Measurements from ENCODE around the gene EPC2.

EPC2 gene, protein sequence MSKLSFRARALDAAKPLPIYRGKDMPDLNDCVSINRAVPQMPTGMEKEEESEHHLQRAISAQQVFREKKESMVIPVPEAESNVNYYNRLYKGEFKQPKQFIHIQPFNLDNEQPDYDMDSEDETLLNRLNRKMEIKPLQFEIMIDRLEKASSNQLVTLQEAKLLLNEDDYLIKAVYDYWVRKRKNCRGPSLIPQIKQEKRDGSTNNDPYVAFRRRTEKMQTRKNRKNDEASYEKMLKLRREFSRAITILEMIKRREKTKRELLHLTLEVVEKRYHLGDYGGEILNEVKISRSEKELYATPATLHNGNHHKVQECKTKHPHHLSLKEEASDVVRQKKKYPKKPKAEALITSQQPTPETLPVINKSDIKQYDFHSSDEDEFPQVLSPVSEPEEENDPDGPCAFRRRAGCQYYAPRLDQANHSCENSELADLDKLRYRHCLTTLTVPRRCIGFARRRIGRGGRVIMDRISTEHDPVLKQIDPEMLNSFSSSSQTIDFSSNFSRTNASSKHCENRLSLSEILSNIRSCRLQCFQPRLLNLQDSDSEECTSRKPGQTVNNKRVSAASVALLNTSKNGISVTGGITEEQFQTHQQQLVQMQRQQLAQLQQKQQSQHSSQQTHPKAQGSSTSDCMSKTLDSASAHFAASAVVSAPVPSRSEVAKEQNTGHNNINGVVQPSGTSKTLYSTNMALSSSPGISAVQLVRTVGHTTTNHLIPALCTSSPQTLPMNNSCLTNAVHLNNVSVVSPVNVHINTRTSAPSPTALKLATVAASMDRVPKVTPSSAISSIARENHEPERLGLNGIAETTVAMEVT

DNA sequence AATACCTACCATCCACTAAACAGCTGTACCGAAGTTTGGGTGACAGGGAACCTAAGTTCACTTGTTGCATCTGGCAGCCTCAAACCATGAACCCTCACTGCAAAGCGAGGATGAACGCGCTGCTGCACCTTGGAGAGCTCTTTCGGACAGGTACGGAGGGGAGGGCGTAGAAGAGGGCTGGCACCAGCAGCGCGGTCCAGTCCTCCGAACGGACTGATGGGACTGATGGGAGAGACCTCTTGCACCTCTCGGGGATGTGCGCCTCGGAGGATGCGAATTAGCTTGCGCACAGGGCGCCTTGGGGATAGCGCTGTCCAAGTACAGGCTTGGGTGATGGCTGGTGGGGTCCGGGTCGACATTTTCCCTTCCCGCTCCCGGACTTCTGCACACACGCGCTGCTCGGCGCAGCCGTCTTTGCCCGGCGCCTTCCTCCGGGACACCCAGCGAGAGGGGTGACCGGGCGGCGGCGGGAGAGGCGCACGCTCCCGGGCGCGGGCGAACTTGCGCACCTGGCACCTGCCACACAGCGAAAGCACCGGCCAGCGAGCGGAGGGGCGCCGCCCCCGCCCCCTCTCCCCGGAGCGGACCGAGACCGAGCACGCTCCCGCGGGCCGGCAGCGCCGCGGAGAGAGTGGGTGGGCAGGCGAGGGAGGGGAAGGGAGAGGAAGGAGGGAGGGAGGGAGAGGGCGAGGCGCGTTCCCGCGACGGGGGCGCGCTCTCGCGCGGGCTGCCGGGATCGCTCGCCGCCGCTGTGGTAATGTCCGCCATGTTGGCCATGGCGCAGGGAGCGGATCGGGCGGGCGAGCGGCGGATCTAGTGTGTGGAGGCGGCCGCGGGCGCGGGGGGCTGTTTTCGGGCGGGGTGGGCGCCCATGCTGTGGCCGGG is at the start of gene EPC2:
Gene EPC2 (plus strand): TSS at position 754 of the 885 bp plus-strand sequence. CDS start 267 bp downstream, outside the sequence.
- DNase-seq (ENCODE audit: low read depth, low spot score) = peak; percentile 96

DNA sequence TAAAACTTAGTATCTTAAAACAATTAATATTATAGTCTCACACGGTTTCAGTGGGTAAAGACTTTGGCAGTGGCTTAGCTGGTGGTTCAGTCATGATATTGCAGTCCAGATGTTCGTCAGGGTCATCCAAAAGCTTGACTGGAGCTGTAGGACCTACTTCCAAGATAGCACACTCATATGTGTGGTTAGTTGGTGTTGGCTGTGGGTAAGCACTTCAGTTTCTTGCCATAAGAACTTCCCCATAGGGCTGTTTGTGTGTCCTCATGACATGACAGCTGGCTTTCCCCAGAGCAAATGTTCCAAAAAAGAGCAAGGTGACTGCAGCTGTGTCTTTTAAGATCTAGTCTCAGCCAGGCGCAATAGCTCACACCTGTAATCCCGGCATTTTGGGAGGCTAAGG is 48.5 kb upstream of the EPC2 start:
- no peak for DNase-seq (ENCODE audit: low read depth, low spot score)

DNA sequence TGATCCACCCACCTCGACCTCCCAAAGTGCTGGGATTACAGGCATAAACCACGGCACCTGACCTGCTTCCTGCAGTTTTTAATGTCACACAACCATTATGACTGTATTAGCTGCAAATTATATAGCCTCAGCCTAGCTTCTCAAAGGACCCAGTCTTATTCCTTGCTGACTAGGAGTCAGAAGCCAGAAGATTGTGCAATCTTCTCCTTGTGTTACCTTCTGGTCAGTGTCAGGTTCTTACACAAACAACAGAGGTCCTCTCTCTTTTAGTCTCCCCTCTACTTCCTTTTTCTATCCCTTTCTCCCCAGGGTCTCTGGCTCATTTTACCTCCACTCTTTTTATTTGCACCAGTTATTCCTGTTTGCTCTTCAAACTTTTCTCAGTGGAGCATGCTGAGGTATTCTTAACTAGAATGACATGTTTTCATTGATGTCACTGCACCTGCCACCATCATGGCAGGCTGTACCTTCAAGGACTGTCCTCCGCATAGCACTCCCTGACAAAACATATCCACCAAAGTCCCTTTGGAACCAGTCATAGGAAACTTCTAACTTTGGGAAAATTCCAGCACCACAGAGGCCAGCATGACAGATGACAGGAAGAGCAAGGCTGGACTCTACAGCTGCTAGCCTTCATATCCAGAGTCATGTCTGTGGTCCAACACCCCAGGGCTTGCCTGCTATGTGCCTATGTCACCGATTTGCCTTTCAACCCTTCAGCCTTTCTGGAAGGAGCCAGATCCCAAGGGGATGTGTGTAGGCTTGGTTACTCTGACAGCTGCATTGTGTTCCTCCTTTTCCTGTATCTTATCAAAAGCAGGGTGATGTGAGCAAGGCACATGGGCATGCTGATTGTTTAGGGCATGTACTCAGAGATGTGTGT is 45.2 kb upstream of the EPC2 start:
- no peak for DNase-seq (ENCODE audit: low read depth, low spot score)

- no peak for DNase-seq (ENCODE audit: low read depth, low spot score)
Measured at GRCh38 chr2:148602885-148603561, 41.5 kb upstream of the EPC2 start.

- no peak for DNase-seq (ENCODE audit: low read depth, low spot score)
Measured at GRCh38 chr2:148603562-148603920, 41.0 kb upstream of the EPC2 start.

DNA sequence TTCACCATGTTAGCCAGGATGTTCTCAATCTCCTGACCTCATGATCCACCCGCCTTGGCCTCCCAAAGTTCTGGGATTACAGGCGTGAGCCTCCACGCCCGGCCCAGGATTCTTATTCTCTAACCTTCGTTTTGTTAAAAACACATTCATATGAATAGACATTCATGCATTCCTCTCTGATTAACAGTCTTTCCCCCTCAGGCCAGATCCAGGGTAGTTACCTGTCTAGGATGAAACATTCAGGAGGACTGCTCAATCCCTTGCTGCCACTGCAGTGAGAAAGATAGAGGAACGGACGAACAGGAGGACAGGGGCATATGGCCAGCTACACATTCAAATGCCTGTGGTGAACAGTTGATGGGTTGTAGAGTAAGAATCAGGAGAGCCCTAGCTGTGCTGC is 39.6 kb upstream of the EPC2 start:
- no peak for DNase-seq (ENCODE audit: low read depth, low spot score)

GRCh38 chr2:148607566-148607965 is 37.0 kb upstream of the EPC2 start:
- DNase-seq (ENCODE audit: low read depth, low spot score) = no peak

- DNase-seq (ENCODE audit: low read depth, low spot score) = no peak
Measured at GRCh38 chr2:148613231-148614013, 31.1 kb upstream of the EPC2 start.

DNA sequence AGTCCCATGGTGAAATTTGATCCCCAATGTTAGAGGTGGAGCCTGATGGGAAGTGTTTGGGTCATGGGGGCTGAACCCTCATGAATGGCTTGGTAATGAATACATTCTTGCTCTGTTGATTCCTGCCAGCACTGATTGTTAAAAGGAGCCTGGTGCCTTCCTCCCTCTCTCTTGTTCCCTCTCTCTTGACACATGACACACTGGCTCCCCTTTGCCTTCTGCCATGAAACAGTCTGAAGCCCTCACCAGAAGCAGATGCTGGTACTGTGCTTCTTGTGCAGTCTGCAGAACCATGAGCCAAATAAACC is 30.6 kb upstream of the EPC2 start:
- DNase-seq (ENCODE audit: low read depth, low spot score) = peak; percentile 42

DNA sequence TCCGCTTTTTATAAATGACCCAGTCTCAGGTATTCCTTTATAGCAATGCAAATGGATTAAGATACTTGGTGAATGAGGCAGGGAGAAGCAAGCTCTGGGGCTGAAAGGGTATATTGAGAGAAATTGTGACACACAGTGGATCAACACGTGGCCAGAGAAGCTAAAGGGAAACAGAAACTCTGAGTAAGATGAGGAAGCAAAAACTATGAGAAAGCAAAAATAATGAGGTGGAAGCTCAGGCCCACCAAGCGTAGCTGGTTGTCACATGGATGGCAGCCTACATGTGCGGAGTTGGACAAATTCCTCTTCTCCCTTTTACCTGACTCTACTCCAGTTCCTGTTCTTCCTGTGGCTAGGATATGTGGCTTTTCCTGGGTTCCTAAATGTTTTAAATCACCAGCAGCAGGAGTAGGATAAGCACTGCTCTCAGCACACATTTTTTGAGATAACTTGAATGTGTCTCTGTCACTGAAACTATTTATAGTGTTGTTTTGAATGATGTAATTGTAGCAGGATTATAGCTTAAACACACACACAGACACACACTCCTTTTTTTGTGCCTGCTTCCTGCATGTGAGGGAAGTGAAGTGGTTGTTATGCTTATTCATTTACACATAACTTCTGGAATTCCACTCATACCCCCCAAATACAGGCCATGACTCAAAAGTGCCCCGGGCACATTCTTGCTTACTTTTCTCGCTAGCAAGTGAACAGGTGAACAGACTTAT is 30.1 kb upstream of the EPC2 start:
- peak; percentile 80 for DNase-seq (ENCODE audit: low read depth, low spot score)

GRCh38 chr2:148615381-148615841 is 29.1 kb upstream of the EPC2 start:
- DNase-seq (ENCODE audit: low read depth, low spot score) = no peak

DNA sequence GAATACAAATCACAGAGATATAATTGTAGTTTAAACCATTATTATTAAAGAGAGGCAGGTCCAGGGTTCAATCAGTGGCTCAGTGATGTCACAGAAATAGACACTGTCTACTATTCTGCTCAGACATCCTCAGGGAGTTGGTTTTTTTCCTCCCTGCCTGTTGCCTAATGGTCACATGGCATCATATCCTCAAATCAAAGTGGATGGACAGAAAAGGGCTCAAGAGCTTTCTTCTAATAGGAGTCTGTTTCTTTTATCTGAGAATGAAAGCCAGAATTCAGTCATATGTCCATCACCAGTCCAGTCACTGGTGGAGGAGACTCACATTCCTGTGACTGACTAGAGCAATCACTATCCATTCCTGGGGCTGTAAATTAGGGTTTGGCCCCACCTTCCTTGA is 27.9 kb upstream of the EPC2 start:
- DNase-seq (ENCODE audit: low read depth, low spot score) = no peak

DNA sequence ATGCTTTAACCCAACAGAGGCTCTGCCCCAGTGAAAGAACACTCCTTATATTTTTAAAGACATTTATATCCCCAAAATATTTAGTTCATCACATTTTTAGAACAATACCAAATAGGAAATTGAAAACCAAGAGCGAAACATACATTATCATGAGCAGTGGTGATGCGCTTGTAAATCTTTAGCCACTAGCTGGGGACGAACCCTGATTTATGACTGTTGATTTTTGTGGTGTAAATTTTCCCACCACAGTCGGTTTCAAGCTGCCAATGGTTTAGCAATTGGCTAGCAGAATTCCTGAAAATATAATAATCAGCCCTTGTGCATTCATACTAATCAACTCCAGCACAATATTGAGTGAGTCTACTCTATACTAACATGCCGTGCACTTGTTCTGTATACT is 27.3 kb upstream of the EPC2 start:
- DNase-seq (ENCODE audit: low read depth, low spot score) = no peak

- no peak for DNase-seq (ENCODE audit: low read depth, low spot score)
Measured at GRCh38 chr2:148619560-148620195, 24.9 kb upstream of the EPC2 start.

GRCh38 chr2:148622366-148622765 is 22.2 kb upstream of the EPC2 start:
- DNase-seq (ENCODE audit: low read depth, low spot score) = no peak

- no peak for DNase-seq (ENCODE audit: low read depth, low spot score)
Measured at GRCh38 chr2:148623086-148623485, 21.5 kb upstream of the EPC2 start.

DNA sequence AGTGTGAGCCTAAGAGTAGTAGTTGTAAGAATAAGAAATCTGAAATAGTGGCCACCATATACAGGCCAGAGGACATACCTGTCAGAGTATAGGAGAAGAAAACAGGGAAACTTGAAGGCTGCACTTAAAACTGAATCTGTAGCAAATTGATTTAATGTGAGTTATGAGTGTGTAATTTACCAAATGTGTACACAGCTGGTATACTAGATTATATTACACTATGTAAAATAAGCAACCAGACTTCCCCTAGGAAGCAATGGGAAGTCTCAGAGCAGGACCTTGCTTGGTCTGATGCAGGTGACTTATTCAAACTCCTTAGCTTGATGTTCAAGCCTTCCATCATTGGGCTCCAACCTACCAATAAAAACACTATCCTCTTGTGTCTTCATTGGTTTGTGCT is 17.3 kb upstream of the EPC2 start:
- DNase-seq (ENCODE audit: low read depth, low spot score) = no peak

GRCh38 chr2:148634749-148635148 is 9.8 kb upstream of the EPC2 start:
- no peak for DNase-seq (ENCODE audit: low read depth, low spot score)

- DNase-seq (ENCODE audit: low read depth, low spot score) = no peak
Measured at GRCh38 chr2:148638543-148638942, 6.0 kb upstream of the EPC2 start.

Data from astrocyte of the hippocampus (primary cell).